ENCODE measurements around the gene TMEM181. TPM values are rescaled to one million over a fixed set of nuclear protein-coding genes. Genes with fewer than 3 reads are reported as not detected.

The TMEM181 gene
- total and polyA plus RNA-seq, 4 donors: 6.4 to 15.6 (median 12.6) TPM

- no peak overlapping the region for H3K9ac ChIP-seq (ENCODE audit: low read depth in 1 of 2, low read length in 2 of 2)
- TF ChIP-seq JUND (IDR thresholded peaks at IDR 0.05): no peak
- no peak for TF ChIP-seq HNF4A (conservative IDR thresholded peaks at IDR 0.05)
- no peak for TF ChIP-seq HNF4G (IDR thresholded peaks at IDR 0.05)
- TF ChIP-seq, protein P1, sequence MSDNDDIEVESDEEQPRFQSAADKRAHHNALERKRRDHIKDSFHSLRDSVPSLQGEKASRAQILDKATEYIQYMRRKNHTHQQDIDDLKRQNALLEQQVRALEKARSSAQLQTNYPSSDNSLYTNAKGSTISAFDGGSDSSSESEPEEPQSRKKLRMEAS (IDR thresholded peaks at IDR 0.05): no peak
- no peak for TF ChIP-seq NR2F2 (IDR thresholded peaks at IDR 0.05)
- TF ChIP-seq FOXA1 (IDR thresholded peaks at IDR 0.05): no peak
- no peak for TF ChIP-seq RAD21 (IDR thresholded peaks at IDR 0.05)
- TF ChIP-seq, protein P2, sequence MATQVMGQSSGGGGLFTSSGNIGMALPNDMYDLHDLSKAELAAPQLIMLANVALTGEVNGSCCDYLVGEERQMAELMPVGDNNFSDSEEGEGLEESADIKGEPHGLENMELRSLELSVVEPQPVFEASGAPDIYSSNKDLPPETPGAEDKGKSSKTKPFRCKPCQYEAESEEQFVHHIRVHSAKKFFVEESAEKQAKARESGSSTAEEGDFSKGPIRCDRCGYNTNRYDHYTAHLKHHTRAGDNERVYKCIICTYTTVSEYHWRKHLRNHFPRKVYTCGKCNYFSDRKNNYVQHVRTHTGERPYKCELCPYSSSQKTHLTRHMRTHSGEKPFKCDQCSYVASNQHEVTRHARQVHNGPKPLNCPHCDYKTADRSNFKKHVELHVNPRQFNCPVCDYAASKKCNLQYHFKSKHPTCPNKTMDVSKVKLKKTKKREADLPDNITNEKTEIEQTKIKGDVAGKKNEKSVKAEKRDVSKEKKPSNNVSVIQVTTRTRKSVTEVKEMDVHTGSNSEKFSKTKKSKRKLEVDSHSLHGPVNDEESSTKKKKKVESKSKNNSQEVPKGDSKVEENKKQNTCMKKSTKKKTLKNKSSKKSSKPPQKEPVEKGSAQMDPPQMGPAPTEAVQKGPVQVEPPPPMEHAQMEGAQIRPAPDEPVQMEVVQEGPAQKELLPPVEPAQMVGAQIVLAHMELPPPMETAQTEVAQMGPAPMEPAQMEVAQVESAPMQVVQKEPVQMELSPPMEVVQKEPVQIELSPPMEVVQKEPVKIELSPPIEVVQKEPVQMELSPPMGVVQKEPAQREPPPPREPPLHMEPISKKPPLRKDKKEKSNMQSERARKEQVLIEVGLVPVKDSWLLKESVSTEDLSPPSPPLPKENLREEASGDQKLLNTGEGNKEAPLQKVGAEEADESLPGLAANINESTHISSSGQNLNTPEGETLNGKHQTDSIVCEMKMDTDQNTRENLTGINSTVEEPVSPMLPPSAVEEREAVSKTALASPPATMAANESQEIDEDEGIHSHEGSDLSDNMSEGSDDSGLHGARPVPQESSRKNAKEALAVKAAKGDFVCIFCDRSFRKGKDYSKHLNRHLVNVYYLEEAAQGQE (IDR thresholded peaks at IDR 0.05): no peak
- TF ChIP-seq EGR1 (IDR thresholded peaks at IDR 0.05; ENCODE audit: low read depth in 2 of 2): no peak
- no peak for TF ChIP-seq TAF1 (conservative IDR thresholded peaks at IDR 0.05)
- no peak for TF ChIP-seq ZBTB33 (IDR thresholded peaks at IDR 0.05)
- no peak for TF ChIP-seq GABPA (IDR thresholded peaks at IDR 0.05 in 1 of 2, conservative IDR thresholded peaks at IDR 0.05 in 1 of 2)
- TF ChIP-seq CTCF (IDR thresholded peaks at IDR 0.05; ENCODE audit: low read depth, low read length, missing input control): no peak
- no peak for TF ChIP-seq ATF3 (IDR thresholded peaks at IDR 0.05)
- TF ChIP-seq SP1 (IDR thresholded peaks at IDR 0.05): no peak
- TF ChIP-seq RXRA (IDR thresholded peaks at IDR 0.05): no peak
- no peak for TF ChIP-seq FOXA2 (IDR thresholded peaks at IDR 0.05)
- no peak for TF ChIP-seq YY1 (IDR thresholded peaks at IDR 0.05)
- no peaks in the 10 kb centered on the region for H3K4me1 ChIP-seq (ENCODE audit: control insufficient read depth in 4 of 4, insufficient read depth in 4 of 4, low read length in 3 of 4)
- WGBS: 95% methylated on average over 10 of the region's 10 CpGs
- H3K36me3 ChIP-seq (ENCODE audit: control insufficient read depth in 4 of 4, insufficient read depth in 3 of 4, low read depth in 1 of 4, low read length in 3 of 4): no peaks in the 10 kb centered on the region
- no peaks in the 10 kb centered on the region for H3K27me3 ChIP-seq (ENCODE audit: control insufficient read depth in 4 of 4, insufficient read depth in 4 of 4, low read length in 3 of 4)
- H3K27ac ChIP-seq (ENCODE audit: low read depth in 1 of 2, low read length in 2 of 2): no peak overlapping the region
- DNase-seq (ENCODE audit: low spot score): no peak
- H3K4me3 ChIP-seq (ENCODE audit: low read depth in 1 of 3, low read length in 3 of 3): no peak overlapping the region
- H3K9me3 ChIP-seq (ENCODE audit: control insufficient read depth in 4 of 4, low read length in 3 of 4): no peaks in the 10 kb centered on the region
These were observed 7.3 kb downstream of the TMEM181 start for GRCh38 chr6:158567152-158567551.

Measured in liver (tissue), 9 donors.